Measurements from ENCODE around the gene BRD1.

BRD1 gene

GRCh38 chr22:49827853-49828598 lies at the start of gene BRD1:
BRD1 (minus strand) TSS chr22:49827873; CDS start chr22:49824317, 3,556 bp downstream.
- H3K4me3 ChIP-seq (replicated peaks in 1 of 2; ENCODE audit: low read depth in 2 of 2, low read length in 2 of 2): peak within 1 kb of the TSS; percentile 59 to 73
- peak; percentile 53 to 73 for DNase-seq (ENCODE audit: low read depth in 2 of 2)

DNA sequence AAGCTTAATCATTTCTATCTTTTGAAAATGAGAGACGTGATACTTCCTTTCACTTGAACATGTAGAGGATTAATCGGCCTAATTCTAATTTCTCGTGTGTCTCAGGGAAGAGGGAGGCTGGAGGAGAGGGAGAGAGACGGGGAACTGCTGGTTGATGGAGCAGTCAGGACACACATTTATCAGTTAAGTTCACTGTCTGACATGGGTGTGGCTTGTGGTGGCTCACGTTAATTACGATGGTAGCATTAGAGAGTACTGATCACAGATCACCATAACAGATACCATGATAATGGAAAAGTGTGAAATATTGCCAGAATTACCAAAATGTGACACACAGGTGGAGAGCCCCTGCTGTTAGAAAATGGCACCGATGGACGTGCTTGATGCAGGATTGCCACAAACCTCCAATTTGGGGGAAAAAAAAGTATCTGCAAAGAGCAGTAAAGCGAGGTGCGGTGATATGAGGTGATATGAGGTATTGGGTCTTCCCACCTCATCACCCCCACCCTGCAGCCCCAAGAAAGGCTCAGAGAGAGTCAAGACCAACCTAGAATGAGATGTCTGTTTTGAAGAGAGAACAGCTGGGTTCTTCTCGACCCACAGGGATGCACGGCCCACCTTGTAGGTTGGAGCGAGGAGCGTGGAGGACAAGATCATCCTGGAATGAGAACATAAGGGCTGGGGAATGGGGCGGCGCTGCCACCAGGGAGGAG lies 45.7 kb upstream of the BRD1 start:
- no peak for DNase-seq (ENCODE audit: low read depth in 2 of 2)
- TF ChIP-seq, protein P1, sequence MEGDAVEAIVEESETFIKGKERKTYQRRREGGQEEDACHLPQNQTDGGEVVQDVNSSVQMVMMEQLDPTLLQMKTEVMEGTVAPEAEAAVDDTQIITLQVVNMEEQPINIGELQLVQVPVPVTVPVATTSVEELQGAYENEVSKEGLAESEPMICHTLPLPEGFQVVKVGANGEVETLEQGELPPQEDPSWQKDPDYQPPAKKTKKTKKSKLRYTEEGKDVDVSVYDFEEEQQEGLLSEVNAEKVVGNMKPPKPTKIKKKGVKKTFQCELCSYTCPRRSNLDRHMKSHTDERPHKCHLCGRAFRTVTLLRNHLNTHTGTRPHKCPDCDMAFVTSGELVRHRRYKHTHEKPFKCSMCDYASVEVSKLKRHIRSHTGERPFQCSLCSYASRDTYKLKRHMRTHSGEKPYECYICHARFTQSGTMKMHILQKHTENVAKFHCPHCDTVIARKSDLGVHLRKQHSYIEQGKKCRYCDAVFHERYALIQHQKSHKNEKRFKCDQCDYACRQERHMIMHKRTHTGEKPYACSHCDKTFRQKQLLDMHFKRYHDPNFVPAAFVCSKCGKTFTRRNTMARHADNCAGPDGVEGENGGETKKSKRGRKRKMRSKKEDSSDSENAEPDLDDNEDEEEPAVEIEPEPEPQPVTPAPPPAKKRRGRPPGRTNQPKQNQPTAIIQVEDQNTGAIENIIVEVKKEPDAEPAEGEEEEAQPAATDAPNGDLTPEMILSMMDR (IDR thresholded peaks at IDR 0.05; ENCODE audit: low read depth, low read length): no peak
- H3K4me3 ChIP-seq (replicated peaks in 1 of 2; ENCODE audit: low read depth in 2 of 2, low read length in 2 of 2): no peak overlapping the region

More at GRCh38 chr22:49827853-49828598, at the start of gene BRD1:
- TF ChIP-seq, protein P1 (IDR thresholded peaks at IDR 0.05; ENCODE audit: low read depth, low read length): no peak

DNA sequence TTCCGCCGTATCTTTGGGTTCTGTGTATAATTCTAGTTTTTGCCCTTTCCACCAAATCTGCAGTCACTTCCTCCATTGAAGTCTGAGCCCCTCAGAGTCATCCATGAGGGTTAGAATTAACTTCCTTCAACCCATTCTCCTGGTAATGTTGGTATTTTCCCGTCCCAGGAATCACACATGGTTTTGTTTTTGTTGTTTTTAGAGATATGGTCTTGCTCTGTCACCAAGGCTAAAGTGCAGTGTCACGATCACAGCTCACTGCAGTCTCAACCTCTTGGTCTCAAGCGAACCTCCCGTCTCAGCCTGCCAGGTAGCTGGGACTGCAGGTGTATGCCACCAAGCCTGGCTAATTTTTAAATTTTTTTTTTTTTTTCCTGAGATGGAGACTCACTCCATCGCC lies 44.7 kb upstream of the BRD1 start:
- DNase-seq (ENCODE audit: low read depth in 2 of 2): no peak
- H3K4me3 ChIP-seq (replicated peaks in 1 of 2; ENCODE audit: low read depth in 2 of 2, low read length in 2 of 2): no peak overlapping the region
- TF ChIP-seq, protein P1 (IDR thresholded peaks at IDR 0.05; ENCODE audit: low read depth, low read length): no peak

- DNase-seq (ENCODE audit: low read depth in 2 of 2): no peak
- TF ChIP-seq, protein P1 (IDR thresholded peaks at IDR 0.05; ENCODE audit: low read depth, low read length): no peak
These were observed 43.8 kb upstream of the BRD1 start for GRCh38 chr22:49871482-49871881.

GRCh38 chr22:49869845-49870712 lies 42.4 kb upstream of the BRD1 start:
- no peak overlapping the region for H3K4me3 ChIP-seq (replicated peaks in 1 of 2; ENCODE audit: low read depth in 2 of 2, low read length in 2 of 2)
- TF ChIP-seq, protein P1 (IDR thresholded peaks at IDR 0.05; ENCODE audit: low read depth, low read length): no peak
- no peak for DNase-seq (ENCODE audit: low read depth in 2 of 2)

More at GRCh38 chr22:49871482-49871881, 43.8 kb upstream of the BRD1 start:
- H3K4me3 ChIP-seq (replicated peaks in 1 of 2; ENCODE audit: low read depth in 2 of 2, low read length in 2 of 2): no peak overlapping the region

DNA sequence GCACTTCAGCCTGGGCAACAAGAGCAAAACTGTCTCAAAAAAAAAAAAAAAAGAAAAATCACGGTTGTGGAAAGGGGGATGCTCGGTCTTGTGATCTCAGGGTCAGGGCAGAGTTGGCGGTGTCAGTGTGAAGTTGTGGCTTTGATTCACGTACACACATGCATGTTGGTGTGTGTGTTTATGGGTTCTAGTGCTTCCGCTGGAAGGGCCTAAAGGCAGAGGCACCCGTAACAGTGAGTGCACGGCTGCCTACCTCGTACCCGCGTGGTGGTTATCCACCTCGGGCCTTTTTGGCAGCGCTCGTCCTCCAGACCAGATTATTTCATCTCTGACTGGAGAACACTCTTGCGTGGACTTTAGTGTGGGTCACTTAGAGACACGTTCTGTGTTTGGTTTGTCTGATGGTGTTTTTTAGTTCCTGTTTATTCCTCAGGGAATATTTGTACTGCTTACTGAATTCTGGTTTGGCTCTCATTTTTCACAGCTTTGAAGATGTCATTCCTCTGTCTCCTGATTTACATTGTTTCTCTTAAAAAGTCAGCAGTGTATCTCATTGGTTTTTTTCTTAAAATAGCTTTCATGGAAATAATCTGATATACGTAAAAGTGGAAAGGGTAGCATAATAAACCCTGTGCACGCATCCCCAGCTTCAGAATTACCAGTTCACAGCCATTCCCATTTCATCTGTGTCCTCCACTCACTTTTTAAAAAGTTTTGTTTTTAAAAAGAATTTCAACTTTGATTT lies 41.6 kb upstream of the BRD1 start:
- TF ChIP-seq, protein P1 (IDR thresholded peaks at IDR 0.05; ENCODE audit: low read depth, low read length): no peak
- no peak overlapping the region for H3K4me3 ChIP-seq (replicated peaks in 1 of 2; ENCODE audit: low read depth in 2 of 2, low read length in 2 of 2)
- no peak for DNase-seq (ENCODE audit: low read depth in 2 of 2)
